Loucy (cell line): ENCODE measurements around the gene AP4B1.

Experiments used
- EZH2phosphoT487 ChIP-seq: fragments of 200-600 bp; IDR thresholded peaks from 2 replicates; pipeline ENCODE4 v1.6.1; 2018; ENCODE audit warnings: antibody characterized with exemption, mild to moderate bottlenecking, moderate library complexity, borderline replicate concordance
- TF ChIP-seq, protein P1 (sequence below): fragments of 200-600 bp; sonication (generic); conservative IDR thresholded peaks from 2 replicates; pipeline ENCODE4 v1.5.1; 2014; ENCODE audit warnings: mild to moderate bottlenecking, antibody characterized with exemption, low read length

DNA sequence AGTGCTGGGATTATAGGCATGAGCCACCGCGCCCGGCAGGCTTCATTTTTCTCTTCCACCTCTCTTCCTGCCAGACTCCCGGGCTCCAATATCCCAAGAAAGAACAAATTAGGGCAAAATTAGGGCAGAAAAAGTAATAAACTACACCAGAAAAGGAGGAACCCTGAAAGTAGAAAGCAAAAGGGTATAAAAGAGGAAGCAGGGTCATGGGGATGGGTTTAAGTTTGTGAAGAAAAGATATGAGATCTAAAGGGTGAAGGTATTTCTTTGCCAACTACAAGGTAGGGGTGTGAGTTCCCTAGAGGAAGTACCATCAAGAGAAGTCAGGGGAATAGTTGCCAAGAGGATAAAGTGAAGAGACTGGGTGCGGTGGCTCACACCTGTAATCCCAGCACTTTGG is 43.0 kb downstream of the AP4B1 start:
- TF ChIP-seq, protein P1, sequence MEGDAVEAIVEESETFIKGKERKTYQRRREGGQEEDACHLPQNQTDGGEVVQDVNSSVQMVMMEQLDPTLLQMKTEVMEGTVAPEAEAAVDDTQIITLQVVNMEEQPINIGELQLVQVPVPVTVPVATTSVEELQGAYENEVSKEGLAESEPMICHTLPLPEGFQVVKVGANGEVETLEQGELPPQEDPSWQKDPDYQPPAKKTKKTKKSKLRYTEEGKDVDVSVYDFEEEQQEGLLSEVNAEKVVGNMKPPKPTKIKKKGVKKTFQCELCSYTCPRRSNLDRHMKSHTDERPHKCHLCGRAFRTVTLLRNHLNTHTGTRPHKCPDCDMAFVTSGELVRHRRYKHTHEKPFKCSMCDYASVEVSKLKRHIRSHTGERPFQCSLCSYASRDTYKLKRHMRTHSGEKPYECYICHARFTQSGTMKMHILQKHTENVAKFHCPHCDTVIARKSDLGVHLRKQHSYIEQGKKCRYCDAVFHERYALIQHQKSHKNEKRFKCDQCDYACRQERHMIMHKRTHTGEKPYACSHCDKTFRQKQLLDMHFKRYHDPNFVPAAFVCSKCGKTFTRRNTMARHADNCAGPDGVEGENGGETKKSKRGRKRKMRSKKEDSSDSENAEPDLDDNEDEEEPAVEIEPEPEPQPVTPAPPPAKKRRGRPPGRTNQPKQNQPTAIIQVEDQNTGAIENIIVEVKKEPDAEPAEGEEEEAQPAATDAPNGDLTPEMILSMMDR, result no peak
- no peak for TF ChIP-seq EZH2phosphoT487
